NCI-H146 (cell line): ENCODE data around the gene CORO2B.

Experiments used
- DNase-seq: peaks from one replicate; lab custom pipeline; 2025; lab: John Stamatoyannopoulos, UW

CORO2B gene

GRCh38 chr15:68699881-68700454 lies 121.2 kb downstream of the CORO2B start:
- no peak for DNase-seq

DNA sequence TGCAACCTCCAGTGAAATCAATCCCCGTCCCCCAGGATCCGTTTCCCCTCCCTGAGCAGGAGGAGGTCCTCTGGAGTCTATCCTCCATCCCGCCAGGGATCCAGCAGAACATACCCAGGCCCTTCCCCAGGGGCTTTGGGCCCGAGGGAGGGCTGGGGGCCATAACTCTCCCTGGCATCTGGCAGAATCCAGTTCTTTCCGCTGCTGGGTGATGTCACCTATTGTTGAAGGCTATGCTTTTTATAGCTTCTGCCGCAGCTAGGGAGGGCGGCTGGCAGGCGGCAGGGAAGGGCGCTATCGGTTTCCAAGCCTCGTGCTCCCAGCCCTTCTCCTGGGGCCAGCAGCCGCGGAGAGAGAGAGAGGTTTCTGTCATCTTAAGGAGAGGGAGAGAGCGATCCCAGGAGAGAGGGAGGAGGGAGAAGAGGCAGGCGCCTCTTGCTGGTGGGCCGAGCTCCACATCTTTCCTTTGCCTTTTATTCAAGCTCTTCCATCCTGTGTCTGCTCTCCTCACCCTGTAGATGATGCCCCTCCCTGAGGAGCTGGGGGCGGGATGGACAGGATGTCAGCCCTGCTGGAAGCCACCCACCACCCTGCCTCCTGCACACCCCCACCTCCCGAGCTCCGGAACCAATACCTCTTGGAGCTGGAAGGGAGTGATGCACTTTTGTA lies 121.8 kb downstream of the CORO2B start:
- peak; percentile 75 for DNase-seq

- no peak for DNase-seq
Measured at GRCh38 chr15:68701886-68702285, 123.1 kb downstream of the CORO2B start.

- no peak for DNase-seq
Measured at GRCh38 chr15:68704496-68705021, 125.8 kb downstream of the CORO2B start.

- no peak for DNase-seq
Measured at GRCh38 chr15:68706256-68706655, 127.5 kb downstream of the CORO2B start.

- no peak for DNase-seq
Measured at GRCh38 chr15:68706931-68707330, 128.1 kb downstream of the CORO2B start.

DNA sequence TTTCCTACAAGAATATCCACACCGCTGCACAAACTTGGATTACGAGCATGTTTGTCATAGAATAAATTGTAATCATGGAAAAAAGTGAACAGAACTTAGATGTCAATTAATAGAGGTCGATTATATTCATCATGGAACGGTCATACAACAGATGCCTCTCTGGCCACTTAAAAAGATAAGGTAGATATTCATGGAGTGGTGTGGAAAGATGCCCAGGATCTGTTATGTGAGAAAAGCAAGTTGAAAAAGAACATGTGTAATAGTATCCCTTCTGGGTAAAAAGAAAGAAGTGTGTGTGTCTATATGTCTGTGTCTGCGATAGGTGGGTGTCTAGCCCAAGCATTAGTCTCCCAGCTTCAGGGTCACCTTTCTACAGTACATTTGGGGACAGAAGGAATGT lies 128.6 kb downstream of the CORO2B start:
- DNase-seq, result no peak

- no peak for DNase-seq
Measured at GRCh38 chr15:68709876-68710275, 131.1 kb downstream of the CORO2B start.

GRCh38 chr15:68710536-68710935 lies 131.7 kb downstream of the CORO2B start:
- DNase-seq, result no peak

- no peak for DNase-seq
Measured at GRCh38 chr15:68711406-68711805, 132.6 kb downstream of the CORO2B start.

- no peak for DNase-seq
Measured at GRCh38 chr15:68712886-68713285, 134.1 kb downstream of the CORO2B start.

- no peak for DNase-seq
Measured at GRCh38 chr15:68713874-68714273, 135.1 kb downstream of the CORO2B start.

- DNase-seq, result no peak
Measured at GRCh38 chr15:68715111-68715510, 136.3 kb downstream of the CORO2B start.

- DNase-seq, result no peak
Measured at GRCh38 chr15:68717951-68718350, 139.2 kb downstream of the CORO2B start.

GRCh38 chr15:68718468-68718867 lies 139.7 kb downstream of the CORO2B start:
- DNase-seq, result no peak

DNA sequence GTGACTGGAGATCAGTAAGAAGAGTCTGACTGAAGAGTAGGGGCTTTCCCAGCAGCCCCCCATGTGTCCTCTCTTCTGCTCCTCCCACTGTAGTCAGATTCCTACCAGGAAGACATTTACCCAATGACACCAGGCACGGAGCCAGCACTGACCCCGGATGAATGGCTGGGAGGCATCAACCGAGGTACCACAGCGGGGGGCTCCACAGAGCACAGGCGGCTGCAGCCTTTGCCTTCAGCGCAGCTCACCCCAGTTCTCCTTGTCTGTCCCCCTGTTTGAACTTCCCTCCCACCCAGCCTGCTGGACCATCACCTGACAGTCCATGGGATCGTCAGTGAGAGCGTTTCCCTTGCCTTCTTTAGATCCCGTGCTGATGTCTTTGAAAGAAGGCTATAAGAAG lies 140.3 kb downstream of the CORO2B start:
- no peak for DNase-seq

DNA sequence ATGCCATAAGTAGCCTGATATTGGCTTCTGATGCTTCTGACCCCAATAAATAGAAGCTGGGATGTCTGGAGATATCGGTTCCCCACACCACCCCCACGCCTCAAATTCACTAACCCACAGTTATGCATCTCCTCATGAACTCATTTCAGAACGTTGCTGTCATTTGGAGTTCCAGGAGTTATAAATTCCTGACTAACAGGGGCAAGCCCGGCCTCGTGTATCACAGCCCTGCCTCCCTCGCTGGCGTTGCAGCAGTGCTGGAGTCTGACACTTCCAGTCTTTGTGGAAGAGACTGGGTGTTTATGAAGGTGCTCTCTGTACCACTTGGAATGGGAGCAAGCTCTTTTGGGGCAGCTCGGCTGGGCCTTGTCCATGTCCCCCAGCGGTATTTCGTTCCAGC lies 140.9 kb downstream of the CORO2B start:
- DNase-seq, result no peak

GRCh38 chr15:68721886-68722285 lies 143.1 kb downstream of the CORO2B start:
- DNase-seq, result no peak

DNA sequence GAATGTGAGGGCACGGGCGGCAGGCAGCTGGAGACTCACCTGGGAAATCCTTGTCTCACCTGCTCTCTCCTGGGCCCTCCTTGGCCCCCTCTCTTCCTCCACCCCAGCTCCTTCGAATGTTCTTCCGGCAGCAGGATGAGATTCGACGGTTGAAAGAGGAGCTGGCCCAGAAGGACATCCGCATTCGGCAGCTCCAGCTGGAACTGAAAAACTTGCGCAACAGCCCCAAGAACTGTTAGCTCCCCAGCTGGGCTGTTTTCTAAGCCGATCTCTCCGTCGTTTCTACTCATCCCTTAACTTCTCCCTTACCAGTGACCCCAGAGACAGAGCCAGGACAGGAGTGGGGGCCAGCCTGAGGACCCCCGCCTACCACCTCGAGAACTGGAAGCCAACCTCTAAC lies 146.9 kb downstream of the CORO2B start:
- DNase-seq, result no peak

GRCh38 chr15:68726246-68726645 lies 147.5 kb downstream of the CORO2B start:
- DNase-seq, result no peak

DNA sequence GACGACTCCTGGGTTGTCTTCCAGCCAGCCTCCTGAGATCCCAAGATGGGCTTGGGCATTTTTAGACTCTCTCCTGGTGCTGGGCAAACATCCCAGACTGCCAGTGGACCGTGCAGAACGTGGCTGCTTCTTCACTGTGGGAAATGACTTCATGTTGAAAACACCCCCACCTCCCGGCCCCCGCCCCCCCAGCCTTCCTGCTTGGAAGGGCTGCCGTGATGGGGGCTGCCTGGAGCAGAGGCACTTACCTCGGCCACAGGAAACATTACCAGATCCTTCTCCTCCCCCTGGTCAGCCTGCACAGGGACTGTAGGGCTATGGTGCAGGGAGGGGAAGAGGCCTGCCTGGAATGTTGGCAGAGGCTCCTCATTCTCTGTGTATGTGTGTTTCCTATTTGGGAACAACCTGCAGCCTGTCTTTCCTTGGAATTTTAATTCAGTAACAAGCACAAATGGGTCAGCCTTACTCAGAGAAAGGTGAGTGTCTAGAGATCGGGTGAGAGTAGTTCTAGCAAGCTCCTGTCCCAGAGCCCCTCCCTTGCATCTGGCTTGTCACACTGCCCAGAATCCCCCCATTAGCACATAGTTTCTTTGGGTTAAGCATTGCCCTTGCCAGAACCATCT lies 151.1 kb downstream of the CORO2B start:
- no peak for DNase-seq

GRCh38 chr15:68730471-68730919 lies 151.7 kb downstream of the CORO2B start:
- peak; percentile 5 for DNase-seq
